ENCODE measurements around the gene TTC23.

The TTC23 gene

GRCh38 chr15:99249270-99249841 is at the start of gene TTC23:
Gene TTC23, minus strand, starts transcription at chr15:99249581. Its CDS starts 20,869 bp downstream, at chr15:99228712.
- no peak for DNase-seq

- no peak for DNase-seq
Observed at GRCh38 chr15:99296386-99296785, 47.0 kb upstream of the TTC23 start.

DNA sequence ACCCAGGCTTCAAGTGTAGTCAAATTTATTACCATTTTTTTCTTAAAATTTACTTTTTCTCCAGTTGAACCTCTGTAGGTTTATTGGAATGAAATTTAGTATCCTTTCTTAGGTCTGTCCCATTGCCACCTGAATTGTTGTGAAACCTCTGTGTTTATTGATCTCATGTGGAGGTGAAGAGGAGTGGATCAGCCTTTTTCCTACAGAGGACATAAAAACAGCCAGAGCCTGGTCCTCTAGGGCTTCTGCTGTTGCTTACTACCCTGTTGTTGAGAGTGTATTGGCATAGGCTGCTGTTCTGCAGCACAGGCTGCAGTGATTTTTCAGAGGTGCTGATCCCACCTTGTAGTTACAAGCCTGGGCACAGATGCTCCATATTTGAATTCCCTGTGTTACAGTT is 46.5 kb upstream of the TTC23 start:
- DNase-seq, result no peak

DNA sequence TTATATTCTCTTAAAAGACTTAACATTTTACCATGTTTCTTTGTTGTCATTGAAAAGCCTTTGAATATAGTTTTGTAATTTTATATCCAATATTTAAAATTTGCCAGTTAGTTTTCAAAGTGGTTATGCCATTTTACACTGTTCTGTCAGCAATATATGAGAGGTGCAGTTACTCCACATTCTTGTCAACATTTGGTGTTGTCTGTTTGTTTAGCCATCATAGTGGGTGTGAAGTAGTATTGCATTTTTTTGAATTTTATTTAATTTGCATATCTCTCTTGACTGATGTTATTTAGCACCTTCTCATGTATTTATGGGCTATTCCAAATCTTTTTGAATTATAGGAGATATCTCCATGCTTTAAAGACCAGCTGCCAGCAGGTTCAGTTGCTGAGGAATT is 42.3 kb upstream of the TTC23 start:
- DNase-seq, result no peak

- no peak for DNase-seq
Observed at GRCh38 chr15:99283717-99284116, 34.3 kb upstream of the TTC23 start.

DNA sequence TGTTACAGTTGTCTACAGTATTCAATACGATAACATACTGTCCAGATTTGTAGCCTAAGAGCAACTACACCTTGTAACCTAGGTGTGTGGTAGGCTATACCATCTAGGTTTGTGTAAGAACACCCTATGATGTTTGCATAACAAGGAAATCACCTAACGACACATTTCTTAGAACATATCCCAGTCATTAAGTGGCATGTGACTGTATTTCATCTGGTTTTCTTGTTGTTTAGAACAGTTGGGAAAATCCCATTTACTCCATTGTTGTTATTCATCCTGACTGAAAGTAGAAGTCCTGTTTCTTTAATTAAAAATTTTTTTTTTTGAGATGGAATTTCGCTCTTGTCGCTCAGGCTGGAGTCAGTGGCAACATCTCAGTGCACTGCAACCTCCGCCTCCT is 33.2 kb upstream of the TTC23 start:
- no peak for DNase-seq

DNA sequence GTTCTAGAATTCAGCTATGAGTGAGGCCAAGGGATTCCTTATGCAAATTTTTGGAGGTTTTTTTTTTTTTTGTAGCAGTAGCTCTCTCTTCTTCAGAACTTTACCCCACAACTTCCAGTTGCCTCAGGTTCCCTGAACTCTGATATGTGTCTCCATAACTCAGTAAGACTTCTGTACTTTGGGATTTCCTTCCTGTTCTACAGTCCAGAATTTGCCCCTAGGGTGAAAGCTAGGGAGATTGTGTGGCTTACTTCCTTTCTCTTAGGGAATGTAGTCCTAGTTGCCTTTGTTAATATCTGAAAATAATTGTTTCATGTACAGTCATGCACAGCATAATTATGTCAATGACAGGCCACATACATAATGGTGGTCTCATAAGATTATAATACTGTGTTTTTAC is 32.7 kb upstream of the TTC23 start:
- no peak for DNase-seq

- DNase-seq, result no peak
Observed at GRCh38 chr15:99279827-99280226, 30.4 kb upstream of the TTC23 start.

DNA sequence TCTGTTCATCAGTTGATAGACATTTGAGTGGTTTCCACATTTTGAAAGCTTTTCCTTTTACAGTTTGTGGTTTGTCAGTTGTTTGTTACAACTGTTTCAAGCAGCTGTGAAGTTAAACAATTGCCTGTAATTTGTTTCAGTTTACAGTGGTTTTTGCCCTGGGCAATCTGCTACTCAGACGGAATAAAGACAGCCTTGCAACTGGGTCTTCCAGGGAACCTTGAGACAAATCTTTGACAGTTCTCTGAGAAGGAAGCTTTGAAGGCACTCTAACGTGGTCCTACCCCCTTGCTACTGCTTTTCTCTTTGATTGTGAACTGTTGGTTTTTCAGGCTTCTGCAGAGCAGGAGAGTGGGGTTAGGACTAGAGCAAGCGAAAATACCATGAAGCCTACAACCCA is 29.9 kb upstream of the TTC23 start:
- no peak for DNase-seq

DNA sequence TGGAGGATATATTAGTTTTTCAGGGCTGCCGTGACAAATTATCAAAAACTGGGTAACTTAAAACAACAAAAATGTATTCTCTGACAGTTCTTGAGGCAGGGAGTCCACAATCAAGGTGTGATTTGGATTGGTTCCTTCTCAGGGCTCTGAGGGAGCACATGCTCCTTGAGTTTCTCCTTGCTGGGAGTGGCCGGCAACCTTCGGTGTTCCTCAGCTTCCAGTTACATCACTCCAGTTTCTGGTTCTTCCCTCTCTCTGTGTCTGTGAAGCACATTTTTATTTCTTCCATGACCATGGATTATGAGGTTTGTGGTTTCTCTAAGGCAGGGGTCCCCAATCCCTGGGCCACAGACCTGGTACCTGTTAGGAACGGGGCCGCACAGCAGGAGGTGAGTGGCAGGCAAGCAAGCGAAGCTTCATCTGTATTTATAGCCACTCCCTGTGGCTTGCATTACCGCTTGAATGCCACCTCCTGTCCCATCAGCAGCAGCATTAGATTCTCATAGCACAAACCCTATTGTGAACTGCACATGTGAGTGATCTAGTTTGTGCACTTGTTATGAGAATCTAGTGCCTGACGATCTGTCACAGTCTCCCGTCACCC is 26.2 kb upstream of the TTC23 start:
- no peak for DNase-seq

GRCh38 chr15:99275061-99275460 is 25.7 kb upstream of the TTC23 start:
- DNase-seq, result no peak

- DNase-seq, result no peak
Observed at GRCh38 chr15:99273801-99274200, 24.4 kb upstream of the TTC23 start.

DNA sequence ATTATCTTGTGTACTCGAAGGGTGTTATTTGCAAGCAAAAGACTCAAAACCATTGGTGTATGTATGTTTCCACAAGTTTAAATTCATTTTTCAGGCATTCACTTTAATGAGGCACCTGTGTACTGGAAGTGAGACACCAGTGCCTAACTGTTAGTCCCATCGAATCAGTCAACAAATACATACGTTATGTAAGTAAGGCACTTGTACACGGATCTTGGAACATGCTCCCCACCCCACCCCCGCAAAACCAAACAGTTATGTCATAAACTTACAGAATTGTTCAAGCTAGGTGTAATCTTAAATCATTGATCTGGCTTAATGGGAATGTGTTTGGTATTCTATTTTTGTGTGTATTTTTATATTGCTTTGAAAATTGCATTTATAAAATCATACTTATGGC is 19.1 kb upstream of the TTC23 start:
- DNase-seq, result peak; percentile 20

DNA sequence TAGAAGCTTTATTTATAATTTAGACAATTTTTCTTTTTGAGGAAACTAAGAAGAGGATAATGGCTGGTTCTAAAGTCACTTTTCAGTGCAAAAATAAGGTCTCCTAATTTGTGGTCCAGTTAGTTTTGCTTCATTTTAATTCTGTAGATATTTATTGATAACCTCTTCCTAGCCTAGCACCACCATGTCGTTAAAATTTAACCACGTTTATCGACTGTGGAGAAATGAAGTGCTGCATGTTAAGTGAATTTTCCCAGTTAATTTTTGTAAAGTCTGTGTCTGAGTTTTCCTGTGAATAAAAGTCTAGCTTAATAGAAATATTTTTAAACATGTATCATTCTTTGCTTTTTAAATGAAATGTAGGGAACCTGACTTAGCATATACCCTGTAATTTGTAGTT is 18.6 kb upstream of the TTC23 start:
- DNase-seq, result no peak

DNA sequence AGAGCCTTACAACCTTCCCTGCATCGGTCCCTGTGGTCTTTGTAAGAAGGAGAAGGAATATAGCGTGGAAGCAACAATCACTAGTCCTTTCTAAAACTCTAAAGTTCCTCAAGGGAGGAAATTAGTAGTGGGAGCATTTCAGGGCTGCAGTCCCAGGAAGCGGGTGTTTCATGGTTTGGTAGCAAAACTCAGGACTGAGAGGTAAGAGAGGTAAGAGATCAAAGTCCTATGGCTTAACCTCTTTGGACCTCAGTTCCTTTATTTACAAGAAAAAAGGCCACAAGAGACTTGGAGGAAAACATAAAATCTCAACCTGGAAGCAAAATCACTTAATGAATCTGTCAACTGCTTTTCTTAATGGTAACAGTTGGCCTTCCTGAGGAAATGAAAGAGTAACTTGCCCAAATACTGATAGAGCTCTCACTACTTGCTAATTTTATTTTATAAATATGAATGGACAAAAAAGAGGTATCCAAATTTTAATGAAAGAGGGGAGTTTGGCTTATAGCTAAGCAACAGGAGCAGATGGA is 16.2 kb upstream of the TTC23 start:
- DNase-seq, result no peak

- no peak for DNase-seq
Observed at GRCh38 chr15:99264125-99264524, 14.7 kb upstream of the TTC23 start.

GRCh38 chr15:99257107-99257750 is 7.8 kb upstream of the TTC23 start:
- no peak for DNase-seq

DNA sequence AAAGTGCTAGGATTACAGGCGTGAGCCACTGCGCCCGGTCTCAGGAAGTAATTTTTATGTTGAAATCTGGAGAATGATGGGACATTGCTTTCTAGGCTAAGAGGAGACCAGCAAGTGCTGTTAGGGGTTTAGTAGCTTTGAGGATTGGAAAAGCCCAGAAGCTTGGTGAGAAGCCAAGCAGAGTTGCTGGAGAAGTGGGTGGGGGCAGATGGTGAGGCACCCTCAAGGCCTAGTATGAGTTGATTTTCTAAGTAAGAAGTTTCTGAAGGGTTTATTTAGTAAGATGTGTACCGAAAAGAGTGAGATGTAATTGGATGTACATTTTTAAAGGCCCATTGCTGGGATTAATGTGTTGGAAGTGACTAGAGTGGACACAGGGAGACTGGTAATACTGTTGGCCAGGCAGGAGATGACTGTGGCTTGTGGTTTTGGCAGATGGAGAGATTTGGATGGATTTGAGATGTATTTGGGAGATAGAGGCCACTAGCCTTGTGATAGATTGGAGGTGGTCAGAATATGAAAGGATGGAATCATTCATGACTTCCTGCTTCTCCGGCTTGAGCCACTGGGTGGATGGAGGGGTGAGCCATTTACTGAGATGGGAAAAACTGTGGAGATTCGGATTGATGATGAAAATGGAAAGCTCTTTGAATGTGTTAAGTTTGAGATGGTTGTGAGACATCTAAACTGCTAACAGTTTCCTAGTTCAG is 4.2 kb upstream of the TTC23 start:
- no peak for DNase-seq

GRCh38 chr15:99252326-99252725 is 2.9 kb upstream of the TTC23 start:
- no peak for DNase-seq

GRCh38 chr15:99250857-99251841 is 1.8 kb upstream of the TTC23 start, which contains the start of gene LRRC28:
Gene LRRC28, plus strand, starts transcription at chr15:99251481. Its CDS starts 4,477 bp downstream, at chr15:99255958.
- peak; percentile 94 for DNase-seq

GRCh38 chr15:99250494-99250856 is 1.1 kb upstream of the TTC23 start:
- DNase-seq, result no peak

GRCh38 chr15:99250001-99250400 is 620 bp upstream of the TTC23 start:
- DNase-seq, result no peak
